Endothelial cell (in vitro differentiated cells): ENCODE measurements around the gene DNAJB2. TPM values are rescaled to one million over a fixed set of nuclear protein-coding genes. Genes with fewer than 3 reads are reported as not detected.

Source experiments
- DNase-seq: peaks from one replicate; pipeline ENCODE4 v3.0.0; 2021; ENCODE audit warnings: low spot score
- H3K27ac Mint-ChIP-seq: one replicate; pipeline ENCODE4 v1.8.0; 2021; ENCODE audit warnings: mixed read lengths, inconsistent platforms; ENCODE audit not compliant: unreplicated experiment
- H3K27me3 Mint-ChIP-seq: one replicate; pipeline ENCODE4 v1.8.0; 2021; ENCODE audit warnings: mild to moderate bottlenecking, moderate library complexity, mixed read lengths, inconsistent platforms; ENCODE audit not compliant: unreplicated experiment
- H3K36me3 Mint-ChIP-seq: one replicate; pipeline ENCODE4 v1.8.0; 2021; ENCODE audit warnings: mild to moderate bottlenecking, low read depth, mixed read lengths, inconsistent platforms; ENCODE audit not compliant: unreplicated experiment
- H3K4me1 Mint-ChIP-seq: one replicate; pipeline ENCODE4 v1.8.0; 2021; ENCODE audit warnings: mild to moderate bottlenecking, mixed read lengths, inconsistent platforms; ENCODE audit not compliant: unreplicated experiment
- H3K4me3 Mint-ChIP-seq: one replicate; pipeline ENCODE4 v1.8.0; 2021; ENCODE audit warnings: mild to moderate bottlenecking, mixed read lengths, inconsistent platforms; ENCODE audit not compliant: unreplicated experiment
- H3K9me3 Mint-ChIP-seq: one replicate; pipeline ENCODE4 v1.8.0; 2021; ENCODE audit warnings: mixed read lengths, inconsistent platforms; ENCODE audit not compliant: unreplicated experiment
- CTCF ChIP-seq: fragments of 200-600 bp; sonication (generic); IDR thresholded peaks from one replicate; pipeline ENCODE4 v1.5.0; 2021; ENCODE audit warnings: antibody characterized with exemption; ENCODE audit not compliant: unreplicated experiment
- total RNA-seq: library from RNA; stranded (reverse); fragmentation: NEBNext Ultra II Directional; extraction: Animal tissue kit (Norgen Biotek cat#: 25700); gene quantifications from one replicate; pipeline ENCODE4 v1.2.1, GENCODE V29; 2021; ENCODE audit not compliant: unreplicated experiment

The DNAJB2 gene
- total RNA-seq, 1 donor from 2014 or later, result 64.3 TPM

DNA sequence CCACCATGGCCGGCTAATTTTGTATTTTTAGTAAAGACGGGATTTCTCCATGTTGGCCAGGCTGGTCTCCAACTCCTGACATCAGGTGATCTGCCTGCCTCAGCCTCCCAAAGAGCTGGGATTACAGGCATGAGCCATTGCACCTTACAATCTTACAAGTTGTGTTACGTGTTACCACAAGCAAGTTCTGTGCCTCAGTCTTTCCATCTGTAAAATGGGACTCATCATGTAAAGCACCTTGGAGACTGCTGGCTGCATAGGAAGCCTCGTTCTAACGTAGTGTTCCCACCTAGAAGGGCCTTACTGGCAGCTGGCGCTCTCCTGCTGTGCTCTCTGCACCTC, 10.0 kb downstream of the DNAJB2 start:
- Mint-ChIP-seq H3K9me3 (no peaks in the 10 kb centered on the region), H3K36me3 (peaks cover 3% of the 10 kb centered on the region), H3K27me3 (peaks cover 7% of the 10 kb centered on the region), H3K27ac (no peak overlapping the region), H3K4me3 (no peak overlapping the region), H3K4me1 (peaks cover 3% of the 10 kb centered on the region)
- DNase-seq, result no peak
- TF ChIP-seq CTCF, result no peak

- Mint-ChIP-seq H3K36me3 (peaks cover 3% of the 10 kb centered on the region), H3K9me3 (no peaks in the 10 kb centered on the region)
Observed at GRCh38 chr2:219289537-219290361, 10.6 kb downstream of the DNAJB2 start.

DNA sequence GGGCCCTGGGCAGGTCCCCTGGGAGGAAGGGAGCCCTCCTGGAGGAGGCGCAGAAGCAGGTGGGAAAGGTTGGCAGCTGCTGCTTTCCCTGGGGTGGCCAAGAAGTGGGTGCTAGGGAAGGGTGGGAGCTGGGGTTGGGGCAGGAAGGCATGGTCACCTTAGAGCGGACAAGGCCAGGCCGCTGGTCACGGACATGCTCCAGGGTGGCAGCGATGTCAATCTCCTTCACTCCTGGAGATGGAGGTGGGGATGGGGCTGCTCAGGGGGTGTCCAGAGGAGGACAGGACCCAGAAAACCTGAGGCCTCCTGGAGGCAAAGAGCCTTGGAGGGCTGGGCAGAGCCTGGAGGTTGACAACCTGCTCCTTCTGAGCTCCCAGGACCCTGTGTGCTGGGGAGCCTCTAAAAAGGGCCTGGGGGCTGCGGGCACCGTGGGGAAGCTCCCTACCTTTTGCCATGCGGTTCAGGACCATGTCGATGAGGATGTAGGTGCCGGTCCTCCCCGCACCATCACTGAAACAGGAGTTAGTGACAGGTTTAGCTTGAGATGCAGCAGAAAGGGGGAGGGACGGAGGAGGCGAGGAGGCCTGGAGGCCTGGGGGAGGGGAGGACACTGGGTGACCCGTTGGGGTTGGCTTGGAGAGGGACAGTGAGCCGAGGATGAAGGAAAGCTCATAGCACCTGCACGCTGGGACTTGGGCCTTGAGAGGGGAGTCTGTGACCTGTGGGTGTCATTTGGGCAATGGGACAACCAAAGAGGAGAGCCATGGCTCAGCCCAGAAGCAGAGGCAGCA, 11.4 kb downstream of the DNAJB2 start:
- H3K4me3 Mint-ChIP-seq, result no peak overlapping the region
- TF ChIP-seq CTCF, result no peak
- peaks cover 1% of the 10 kb centered on the region for H3K36me3 Mint-ChIP-seq
- peaks cover under 1% of the 10 kb centered on the region for H3K9me3 Mint-ChIP-seq
- H3K27me3 Mint-ChIP-seq, result peaks cover 7% of the 10 kb centered on the region
- DNase-seq, result no peak
- H3K27ac Mint-ChIP-seq, result no peak overlapping the region
- H3K4me1 Mint-ChIP-seq, result peaks cover 6% of the 10 kb centered on the region

More at GRCh38 chr2:219289537-219290361, 10.6 kb downstream of the DNAJB2 start:
- Mint-ChIP-seq H3K27ac (no peak overlapping the region), H3K27me3 (peaks cover 7% of the 10 kb centered on the region), H3K4me1 (peaks cover 6% of the 10 kb centered on the region), H3K4me3 (no peak overlapping the region)
- no peak for DNase-seq
- no peak for TF ChIP-seq CTCF

DNA sequence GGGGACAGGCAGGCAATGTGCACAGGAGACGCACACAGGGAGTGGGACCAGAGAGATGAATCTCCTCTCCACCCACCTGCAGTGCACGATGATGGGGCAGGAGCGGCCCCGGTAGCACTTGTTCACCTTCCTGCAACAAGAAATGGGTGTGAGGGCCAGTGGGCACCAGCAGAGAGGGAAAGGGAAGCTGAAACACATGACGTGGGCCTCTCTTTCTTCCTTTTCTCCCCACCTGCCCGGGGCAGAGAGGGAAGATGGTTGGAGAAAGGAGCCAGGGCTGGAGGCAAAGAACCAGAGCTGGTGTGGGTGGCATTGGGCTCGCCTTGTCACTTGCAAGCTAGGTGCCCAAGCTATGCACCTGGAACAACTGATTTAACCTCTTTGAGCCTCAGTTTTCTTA, 12.2 kb downstream of the DNAJB2 start:
- peaks cover 4% of the 10 kb centered on the region for H3K36me3 Mint-ChIP-seq
- no peak overlapping the region for H3K27ac Mint-ChIP-seq
- no peak for DNase-seq
- H3K9me3 Mint-ChIP-seq, result peaks cover 4% of the 10 kb centered on the region
- TF ChIP-seq CTCF, result no peak
- H3K27me3 Mint-ChIP-seq, result peaks cover 7% of the 10 kb centered on the region
- H3K4me1 Mint-ChIP-seq, result peaks cover 6% of the 10 kb centered on the region
- H3K4me3 Mint-ChIP-seq, result no peak overlapping the region
